ENCODE data around the gene TREML1. TPM values are rescaled to one million over a fixed set of nuclear protein-coding genes. Genes with fewer than 3 reads are reported as not detected.

The TREML1 gene
- total RNA-seq, 4 donors from 2014 or later: 4.8 TPM; not detected in 3

- no peak for TF ChIP-seq CTCF (IDR thresholded peaks at IDR 0.05; ENCODE audit: low read depth)
These were observed 22.0 kb upstream of the TREML1 start for GRCh38 chr6:41176189-41176588.

GRCh38 chr6:41175084-41175483 is 20.9 kb upstream of the TREML1 start:
- no peak for TF ChIP-seq CTCF (IDR thresholded peaks at IDR 0.05; ENCODE audit: low read depth)

GRCh38 chr6:41174610-41175009 is 20.5 kb upstream of the TREML1 start:
- TF ChIP-seq CTCF (IDR thresholded peaks at IDR 0.05; ENCODE audit: low read depth): no peak

- no peak for TF ChIP-seq CTCF (IDR thresholded peaks at IDR 0.05; ENCODE audit: low read depth)
These were observed 17.8 kb upstream of the TREML1 start for GRCh38 chr6:41171908-41172307.

- TF ChIP-seq CTCF (IDR thresholded peaks at IDR 0.05; ENCODE audit: low read depth): no peak
These were observed 16.5 kb upstream of the TREML1 start for GRCh38 chr6:41170547-41171160.

GRCh38 chr6:41167173-41167963 is 13.2 kb upstream of the TREML1 start:
- TF ChIP-seq CTCF (IDR thresholded peaks at IDR 0.05; ENCODE audit: low read depth): no peak

GRCh38 chr6:41164551-41165120 is 10.5 kb upstream of the TREML1 start:
- no peak for TF ChIP-seq CTCF (IDR thresholded peaks at IDR 0.05; ENCODE audit: low read depth)

Measured in subcutaneous adipose tissue (tissue), 4 donors.